Subcutaneous abdominal adipose tissue (tissue), 5 donors: ENCODE data around the gene LRRIQ4.

Source experiments
- H3K27ac ChIP-seq: one replicate; pipeline ENCODE4 v1.7.0; 2013; ENCODE audit warnings: low read depth, mild to moderate bottlenecking, inconsistent platforms, low read length, moderate library complexity
- H3K27me3 ChIP-seq, 5 donors: one replicate each; pipeline ENCODE4 v1.7.0; 2013; ENCODE audit warnings: low read length in 5 of 5, inconsistent platforms in 1 of 5; ENCODE audit not compliant: control insufficient read depth in 5 of 5, insufficient read depth in 4 of 5
- H3K36me3 ChIP-seq, 5 donors: one replicate each; pipeline ENCODE4 v1.7.0; 2013; ENCODE audit warnings: low read length in 5 of 5; ENCODE audit not compliant: control insufficient read depth in 5 of 5, insufficient read depth in 5 of 5
- H3K4me1 ChIP-seq, 5 donors: one replicate each; pipeline ENCODE4 v1.7.0; 2013; ENCODE audit warnings: low read length in 5 of 5, mild to moderate bottlenecking in 3 of 5, moderate library complexity in 1 of 5; ENCODE audit not compliant: control insufficient read depth in 5 of 5, insufficient read depth in 5 of 5
- H3K4me3 ChIP-seq, 5 donors: one replicate each; pipeline ENCODE4 v1.7.0; 2013; ENCODE audit warnings: low read length in 5 of 5, low read depth in 1 of 5
- H3K9ac ChIP-seq, 5 donors: one replicate each; pipeline ENCODE4 v1.7.0; 2013; ENCODE audit warnings: low read length in 5 of 5, mild to moderate bottlenecking in 4 of 5, moderate library complexity in 3 of 5
- H3K9me3 ChIP-seq, 5 donors: one replicate each; pipeline ENCODE4 v1.7.0; 2013; ENCODE audit warnings: low read length in 5 of 5; ENCODE audit not compliant: control insufficient read depth in 5 of 5
- donor health status: healthy.
- donor health status: healthy.
- donor health status: healthy.
- donor health status: healthy.
- donor health status: healthy.

The LRRIQ4 gene

GRCh38 chr3:169825316-169825715 lies 12.6 kb downstream of the LRRIQ4 start:
- H3K27ac ChIP-seq: no peak overlapping the region
- H3K27me3 ChIP-seq: no peaks in the 10 kb centered on the region
- H3K36me3 ChIP-seq: no peaks in the 10 kb centered on the region
- no peak overlapping the region for H3K4me3 ChIP-seq
- H3K9me3 ChIP-seq: no peaks in the 10 kb centered on the region
- H3K9ac ChIP-seq: no peak overlapping the region
- peaks cover 0 to 14% (median 3%) of the 10 kb centered on the region in 5 donors for H3K4me1 ChIP-seq

GRCh38 chr3:169827712-169828111 lies 15.0 kb downstream of the LRRIQ4 start:
- H3K9me3 ChIP-seq: no peaks in the 10 kb centered on the region
- H3K4me3 ChIP-seq: no peak overlapping the region
- H3K4me1 ChIP-seq: peaks cover 0 to 14% (median 3%) of the 10 kb centered on the region in 5 donors
- no peak overlapping the region for H3K27ac ChIP-seq
- H3K27me3 ChIP-seq: no peaks in the 10 kb centered on the region
- H3K36me3 ChIP-seq: no peaks in the 10 kb centered on the region
- no peak overlapping the region for H3K9ac ChIP-seq

- Histone ChIP-seq H3K4me1 (no peaks in the 10 kb centered on the region), H3K4me3 (no peak overlapping the region), H3K36me3 (no peaks in the 10 kb centered on the region), H3K27ac (no peak overlapping the region), H3K27me3 (no peaks in the 10 kb centered on the region), H3K9me3 (no peaks in the 10 kb centered on the region), H3K9ac (no peak overlapping the region)
Observed at GRCh38 chr3:169835533-169835932, 22.9 kb downstream of the LRRIQ4 start.

GRCh38 chr3:169836078-169836941 lies 23.6 kb downstream of the LRRIQ4 start:
- no peaks in the 10 kb centered on the region for H3K27me3 ChIP-seq
- H3K27ac ChIP-seq: no peak overlapping the region
- H3K4me1 ChIP-seq: peaks cover 0 to 5% (median 0%) of the 10 kb centered on the region in 5 donors
- H3K9ac ChIP-seq: no peak overlapping the region
- H3K4me3 ChIP-seq: no peak overlapping the region
- no peaks in the 10 kb centered on the region for H3K36me3 ChIP-seq
- no peaks in the 10 kb centered on the region for H3K9me3 ChIP-seq

GRCh38 chr3:169836942-169837275 lies 24.2 kb downstream of the LRRIQ4 start:
- H3K4me3 ChIP-seq: no peak overlapping the region
- peaks cover 0 to 6% (median 0%) of the 10 kb centered on the region in 5 donors for H3K4me1 ChIP-seq
- no peaks in the 10 kb centered on the region for H3K27me3 ChIP-seq
- H3K9ac ChIP-seq: no peak overlapping the region
- H3K9me3 ChIP-seq: no peaks in the 10 kb centered on the region
- H3K27ac ChIP-seq: no peak overlapping the region
- no peaks in the 10 kb centered on the region for H3K36me3 ChIP-seq

GRCh38 chr3:169838511-169839030 lies 25.9 kb downstream of the LRRIQ4 start:
- H3K9me3 ChIP-seq: no peaks in the 10 kb centered on the region
- H3K36me3 ChIP-seq: no peaks in the 10 kb centered on the region
- no peaks in the 10 kb centered on the region for H3K27me3 ChIP-seq
- H3K4me1 ChIP-seq: peaks cover 0 to 6% (median 0%) of the 10 kb centered on the region in 5 donors
- H3K27ac ChIP-seq: no peak overlapping the region
- no peak overlapping the region for H3K4me3 ChIP-seq
- no peak overlapping the region for H3K9ac ChIP-seq

GRCh38 chr3:169841171-169841570 lies 28.5 kb downstream of the LRRIQ4 start:
- Histone ChIP-seq H3K27ac (no peak overlapping the region), H3K4me1 (peaks cover 0 to 6% (median 0%) of the 10 kb centered on the region in 5 donors), H3K36me3 (no peaks in the 10 kb centered on the region), H3K9ac (no peak overlapping the region), H3K27me3 (no peaks in the 10 kb centered on the region), H3K4me3 (no peak overlapping the region), H3K9me3 (no peaks in the 10 kb centered on the region)

- H3K9me3 ChIP-seq: no peaks in the 10 kb centered on the region
- no peak overlapping the region for H3K4me3 ChIP-seq
- no peaks in the 10 kb centered on the region for H3K27me3 ChIP-seq
- H3K36me3 ChIP-seq: no peaks in the 10 kb centered on the region
- no peak overlapping the region for H3K27ac ChIP-seq
- H3K4me1 ChIP-seq: peaks cover 0 to 6% (median 0%) of the 10 kb centered on the region in 5 donors
- no peak overlapping the region for H3K9ac ChIP-seq
Observed at GRCh38 chr3:169842960-169843359, 30.3 kb downstream of the LRRIQ4 start.

- no peak overlapping the region for H3K27ac ChIP-seq
- H3K27me3 ChIP-seq: no peaks in the 10 kb centered on the region
- no peaks in the 10 kb centered on the region for H3K9me3 ChIP-seq
- no peak overlapping the region for H3K9ac ChIP-seq
- peaks cover 0 to 6% (median 0%) of the 10 kb centered on the region in 5 donors for H3K4me1 ChIP-seq
- no peak overlapping the region for H3K4me3 ChIP-seq
- H3K36me3 ChIP-seq: no peaks in the 10 kb centered on the region
Observed at GRCh38 chr3:169846458-169847193, 34.0 kb downstream of the LRRIQ4 start.

GRCh38 chr3:169847896-169848295 lies 35.2 kb downstream of the LRRIQ4 start:
- no peak overlapping the region for H3K4me3 ChIP-seq
- H3K4me1 ChIP-seq: peaks cover 0 to 6% (median 0%) of the 10 kb centered on the region in 5 donors
- H3K27ac ChIP-seq: no peak overlapping the region
- H3K9ac ChIP-seq: no peak overlapping the region
- no peaks in the 10 kb centered on the region for H3K9me3 ChIP-seq
- H3K27me3 ChIP-seq: peaks cover 0 to 4% (median 0%) of the 10 kb centered on the region in 5 donors
- H3K36me3 ChIP-seq: no peaks in the 10 kb centered on the region
